Effector memory CD4-positive, alpha-beta T cell (primary cell): Measurements from ENCODE around the gene FNDC10.

ENCODE experiments used
- DNase-seq, 3 donors: peaks; one replicate each; pipeline ENCODE4 v3.0.0-alpha.2; 2020
- H3K27ac ChIP-seq: 2 replicates; pipeline ENCODE4 v1.7.0; 2013; ENCODE audit warnings: mild to moderate bottlenecking, low read length, moderate library complexity; ENCODE audit not compliant: insufficient read depth, poor library complexity, severe bottlenecking
- H3K27me3 ChIP-seq: replicated peaks from 2 replicates; pipeline ENCODE4 v1.7.0; 2013; ENCODE audit warnings: mild to moderate bottlenecking, low read length; ENCODE audit not compliant: insufficient read depth, control insufficient read depth, poor library complexity, severe bottlenecking
- H3K36me3 ChIP-seq: 2 replicates; pipeline ENCODE4 v1.7.0; 2013; ENCODE audit warnings: mild to moderate bottlenecking, low read length, moderate library complexity; ENCODE audit not compliant: control insufficient read depth, insufficient read depth
- H3K4me1 ChIP-seq: 2 replicates; pipeline ENCODE4 v1.7.0; 2013; ENCODE audit warnings: low read length, mild to moderate bottlenecking; ENCODE audit not compliant: control insufficient read depth, insufficient read depth, poor library complexity, severe bottlenecking
- H3K4me3 ChIP-seq: 2 replicates; pipeline ENCODE4 v1.7.0; 2013; ENCODE audit warnings: low read length, low read depth, mild to moderate bottlenecking; ENCODE audit not compliant: insufficient read depth, poor library complexity, severe bottlenecking
- H3K9me3 ChIP-seq: 2 replicates; pipeline ENCODE4 v1.7.0; 2013; ENCODE audit warnings: mild to moderate bottlenecking, low read length, moderate library complexity; ENCODE audit not compliant: control insufficient read depth

Gene FNDC10

DNA sequence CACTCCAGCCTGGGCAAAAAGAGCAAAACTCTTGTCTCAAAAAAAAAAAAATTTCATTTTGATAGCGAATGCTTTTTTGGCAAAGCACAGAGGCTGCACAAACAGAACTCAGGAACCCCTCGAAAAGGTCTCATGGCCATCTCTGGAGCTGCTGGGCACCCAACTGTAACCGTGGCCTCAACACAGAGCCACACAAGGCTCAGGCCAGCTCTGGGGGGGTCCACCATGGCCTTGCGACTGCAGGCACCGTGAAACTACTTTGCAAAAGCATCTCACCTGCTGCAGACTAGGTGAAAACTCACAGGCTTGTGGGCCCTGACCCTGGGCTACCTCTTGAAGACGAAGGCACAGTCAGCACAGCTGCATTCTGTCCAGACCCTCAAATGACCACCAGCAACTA lies 43.4 kb downstream of the FNDC10 start:
- Histone ChIP-seq H3K27ac (no peak overlapping the region), H3K27me3 (no peaks in the 10 kb centered on the region), H3K4me1 (no peaks in the 10 kb centered on the region), H3K4me3 (no peak overlapping the region), H3K9me3 (no peaks in the 10 kb centered on the region), H3K36me3 (peaks cover 6% of the 10 kb centered on the region)
- no peak for DNase-seq

GRCh38 chr1:1554926-1555915 lies 44.7 kb downstream of the FNDC10 start:
- no peaks in the 10 kb centered on the region for H3K4me1 ChIP-seq
- no peak overlapping the region for H3K4me3 ChIP-seq
- no peaks in the 10 kb centered on the region for H3K9me3 ChIP-seq
- DNase-seq = no peak
- no peaks in the 10 kb centered on the region for H3K27me3 ChIP-seq
- H3K36me3 ChIP-seq = peaks cover 3% of the 10 kb centered on the region
- no peak overlapping the region for H3K27ac ChIP-seq

DNA sequence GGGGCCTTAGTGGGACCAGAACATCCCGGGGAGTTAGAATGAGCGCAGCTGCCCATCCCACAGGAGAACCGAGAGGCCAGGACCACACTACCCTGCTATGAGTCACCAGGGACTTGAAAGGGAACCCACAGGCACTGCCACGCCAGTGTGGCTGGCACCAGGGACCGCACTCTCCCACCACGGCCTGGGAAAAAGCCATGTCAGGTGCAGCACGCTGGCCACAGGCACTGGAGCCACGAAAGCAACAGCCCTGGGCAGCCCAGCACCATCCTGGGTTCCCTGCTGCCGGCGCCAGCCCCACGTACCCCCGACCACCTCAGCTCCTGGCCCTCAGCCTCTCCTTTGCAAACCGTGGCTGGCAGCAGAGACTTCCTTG lies 45.4 kb downstream of the FNDC10 start:
- Histone ChIP-seq H3K4me1 (no peaks in the 10 kb centered on the region), H3K4me3 (no peak overlapping the region), H3K27ac (no peak overlapping the region), H3K36me3 (no peaks in the 10 kb centered on the region), H3K9me3 (no peaks in the 10 kb centered on the region), H3K27me3 (no peaks in the 10 kb centered on the region)
- no peak for DNase-seq

- H3K4me3 ChIP-seq = no peak overlapping the region
- H3K9me3 ChIP-seq = no peaks in the 10 kb centered on the region
- no peak overlapping the region for H3K27ac ChIP-seq
- no peaks in the 10 kb centered on the region for H3K4me1 ChIP-seq
- no peaks in the 10 kb centered on the region for H3K27me3 ChIP-seq
- DNase-seq = no peak
- H3K36me3 ChIP-seq = no peaks in the 10 kb centered on the region
Observed at GRCh38 chr1:1553821-1554494, 46.0 kb downstream of the FNDC10 start.

DNA sequence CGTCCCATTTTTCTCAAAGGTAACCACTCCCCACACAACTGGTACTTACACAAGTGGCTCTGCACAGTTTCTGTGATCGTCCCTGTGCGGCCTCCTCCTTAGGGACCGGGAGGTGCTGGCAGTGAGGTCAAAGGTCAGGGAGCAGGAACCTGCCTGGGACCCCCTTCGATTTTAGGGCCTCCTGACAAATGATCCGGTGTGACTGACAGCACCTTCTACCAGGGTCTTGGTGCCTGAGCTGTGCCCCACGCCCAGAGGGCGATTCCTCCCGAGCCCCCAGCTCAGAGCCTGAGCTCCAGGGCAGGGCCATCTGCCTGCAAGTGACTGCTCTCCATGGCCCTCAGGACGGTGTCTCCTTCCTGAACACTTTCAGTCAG lies 47.7 kb downstream of the FNDC10 start:
- Histone ChIP-seq H3K36me3 (no peaks in the 10 kb centered on the region), H3K27ac (no peak overlapping the region), H3K4me1 (no peaks in the 10 kb centered on the region), H3K4me3 (no peak overlapping the region), H3K9me3 (no peaks in the 10 kb centered on the region), H3K27me3 (no peaks in the 10 kb centered on the region)
- no peak for DNase-seq

- Histone ChIP-seq H3K9me3 (no peaks in the 10 kb centered on the region), H3K4me3 (no peak overlapping the region), H3K4me1 (no peaks in the 10 kb centered on the region), H3K36me3 (no peaks in the 10 kb centered on the region), H3K27ac (no peak overlapping the region), H3K27me3 (no peaks in the 10 kb centered on the region)
- no peak for DNase-seq
Observed at GRCh38 chr1:1551524-1552262, 48.2 kb downstream of the FNDC10 start.

DNA sequence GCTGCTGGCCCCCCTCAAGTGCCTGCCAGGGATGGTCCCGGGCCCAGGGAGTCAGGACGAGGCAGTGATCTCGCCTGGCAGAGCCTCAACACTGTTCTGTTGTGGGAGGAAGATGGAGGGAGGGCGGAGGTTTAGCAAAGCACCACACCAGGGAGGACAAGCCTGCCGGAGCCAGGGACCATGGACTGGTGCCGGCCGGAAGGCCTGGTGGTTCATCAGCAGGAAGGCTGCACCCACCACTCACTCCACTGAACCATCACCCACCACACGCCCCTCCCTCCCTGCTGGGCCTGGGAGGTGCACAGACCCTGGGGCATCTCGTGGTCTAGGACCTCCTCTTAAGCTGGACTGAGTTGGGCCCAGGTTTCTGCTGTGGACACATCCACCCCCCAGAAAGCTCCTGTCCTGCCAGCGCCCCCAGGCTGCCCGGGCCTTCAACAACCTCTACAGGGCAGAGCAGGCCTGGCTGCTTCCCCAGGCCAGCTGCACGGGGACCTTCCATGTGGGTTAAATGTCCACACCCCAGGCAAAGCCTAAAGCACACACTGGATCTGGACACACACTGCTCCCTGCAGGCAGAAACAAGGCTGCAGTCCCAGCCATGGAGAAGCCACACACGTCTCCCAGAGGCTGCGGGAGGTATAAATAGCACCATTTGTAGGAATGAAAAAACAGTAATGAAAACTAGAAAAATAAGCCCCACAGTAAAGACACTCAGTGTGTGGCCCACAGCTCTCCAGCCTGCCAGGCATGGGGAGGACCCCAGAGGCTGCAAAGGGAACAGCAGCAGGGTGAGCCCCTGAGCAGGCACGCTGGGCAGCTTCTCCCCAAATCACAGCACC lies 49.1 kb downstream of the FNDC10 start:
- no peaks in the 10 kb centered on the region for H3K9me3 ChIP-seq
- no peak overlapping the region for H3K27ac ChIP-seq
- no peaks in the 10 kb centered on the region for H3K36me3 ChIP-seq
- no peaks in the 10 kb centered on the region for H3K27me3 ChIP-seq
- H3K4me1 ChIP-seq = no peaks in the 10 kb centered on the region
- no peak for DNase-seq
- H3K4me3 ChIP-seq = no peak overlapping the region

DNA sequence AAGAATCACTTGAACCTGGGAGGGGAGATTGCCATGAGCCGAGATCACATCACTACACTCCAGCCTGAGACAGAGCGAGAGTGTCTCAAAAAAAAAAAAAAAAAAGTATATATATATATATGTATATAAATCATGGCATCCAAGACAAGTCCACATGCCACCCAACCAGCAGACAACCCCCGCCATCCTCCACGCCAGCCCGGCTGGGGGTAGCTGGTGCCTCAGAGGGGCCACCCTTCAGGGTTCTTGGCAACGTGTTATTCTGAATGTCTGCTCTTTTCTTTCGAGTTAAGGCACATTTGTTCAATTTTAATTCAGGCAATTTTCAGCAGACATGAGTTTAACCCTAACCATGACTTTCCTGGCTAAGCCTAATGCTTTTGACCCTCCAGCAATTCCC lies 49.8 kb downstream of the FNDC10 start:
- H3K4me1 ChIP-seq = no peaks in the 10 kb centered on the region
- no peak overlapping the region for H3K27ac ChIP-seq
- no peak for DNase-seq
- H3K27me3 ChIP-seq = no peaks in the 10 kb centered on the region
- H3K9me3 ChIP-seq = no peaks in the 10 kb centered on the region
- no peak overlapping the region for H3K4me3 ChIP-seq
- no peaks in the 10 kb centered on the region for H3K36me3 ChIP-seq

GRCh38 chr1:1548591-1548990 lies 51.3 kb downstream of the FNDC10 start:
- H3K36me3 ChIP-seq = no peaks in the 10 kb centered on the region
- no peak overlapping the region for H3K27ac ChIP-seq
- no peaks in the 10 kb centered on the region for H3K27me3 ChIP-seq
- DNase-seq = no peak
- H3K4me3 ChIP-seq = no peak overlapping the region
- H3K4me1 ChIP-seq = no peaks in the 10 kb centered on the region
- no peaks in the 10 kb centered on the region for H3K9me3 ChIP-seq
